Tibial nerve (tissue), 4 donors: ENCODE measurements around the gene HYCC1. TPM values are rescaled to one million over a fixed set of nuclear protein-coding genes. Genes with fewer than 3 reads are reported as not detected.

ENCODE experiments used
- DNase-seq, 2 donors: peaks; one replicate each; pipeline ENCODE4 v3.0.0-alpha.2; 2019; ENCODE audit warnings: low spot score in 2 of 2
- H3K27ac ChIP-seq, 4 donors: fragments of 200-600 bp; sonication (generic) in 3 of 4; one replicate each; pipeline ENCODE4 v1.5.1; 2017 to 2019; ENCODE audit warnings: mild to moderate bottlenecking in 1 of 4
- H3K27me3 ChIP-seq, 2 donors: fragments of 200-600 bp; sonication (generic) in 1 of 2; one replicate each; pipeline versions ENCODE4 v1.5.1 to v1.6.0; 2017 to 2019
- H3K36me3 ChIP-seq, 3 donors: fragments of 200-600 bp; sonication (generic); one replicate each; pipeline ENCODE4 v1.5.1; 2018 to 2019
- H3K4me1 ChIP-seq, 4 donors: fragments of 200-600 bp; sonication (generic) in 3 of 4; one replicate each; pipeline ENCODE4 v1.5.1; 2017 to 2019
- H3K4me3 ChIP-seq, 4 donors: fragments of 200-600 bp; sonication (generic) in 3 of 4; one replicate each; pipeline ENCODE4 v1.5.1; 2017 to 2019; ENCODE audit warnings: mild to moderate bottlenecking in 1 of 4, moderate library complexity in 1 of 4
- H3K9me3 ChIP-seq, 4 donors: fragments of 200-600 bp; sonication (generic) in 3 of 4; one replicate each; pipeline ENCODE4 v1.5.1; 2017 to 2019
- EP300 ChIP-seq, 2 donors: sonication (generic); formaldehyde crosslinking; IDR thresholded peaks; one replicate each; pipeline ENCODE4 v1.6.1; 2017; ENCODE audit warnings: antibody characterized with exemption in 2 of 2, mild to moderate bottlenecking in 1 of 2
- POLR2A ChIP-seq, 2 donors: fragments of 450-650 bp; IDR thresholded peaks; one replicate each; pipeline ENCODE4 v1.6.1; 2017; ENCODE audit warnings: antibody characterized with exemption in 2 of 2, mild to moderate bottlenecking in 2 of 2, moderate library complexity in 2 of 2
- WGBS, 2 donors: methylation state at CpG; one replicate each; pipeline ENCODE4 v1.1.5; 2018; 5-methylcytosine and 5-hydroxymethylcytosine counted together
- total RNA-seq, 4 donors: library from RNA; depleted of rRNA; stranded (reverse); fragments of >200 nt; gene quantifications; one replicate each; pipeline ENCODE4 v1.1.0, GENCODE V29; 2016
- TF ChIP-seq, protein P1 (sequence below), 5 experiments: fragments of 200-600 bp in 3 of 5; fragments of 450-650 bp in 2 of 5; sonication (generic) in 3 of 5; IDR thresholded peaks; one replicate each; pipeline ENCODE4 v1.5.1; 2016 to 2019; ENCODE audit warnings: antibody characterized with exemption in 5 of 5, mild to moderate bottlenecking in 3 of 5, moderate library complexity in 2 of 5

The HYCC1 gene
- 10 to 100 TPM; 15.9 to 61.5 (median 53.1) TPM for total RNA-seq

DNA sequence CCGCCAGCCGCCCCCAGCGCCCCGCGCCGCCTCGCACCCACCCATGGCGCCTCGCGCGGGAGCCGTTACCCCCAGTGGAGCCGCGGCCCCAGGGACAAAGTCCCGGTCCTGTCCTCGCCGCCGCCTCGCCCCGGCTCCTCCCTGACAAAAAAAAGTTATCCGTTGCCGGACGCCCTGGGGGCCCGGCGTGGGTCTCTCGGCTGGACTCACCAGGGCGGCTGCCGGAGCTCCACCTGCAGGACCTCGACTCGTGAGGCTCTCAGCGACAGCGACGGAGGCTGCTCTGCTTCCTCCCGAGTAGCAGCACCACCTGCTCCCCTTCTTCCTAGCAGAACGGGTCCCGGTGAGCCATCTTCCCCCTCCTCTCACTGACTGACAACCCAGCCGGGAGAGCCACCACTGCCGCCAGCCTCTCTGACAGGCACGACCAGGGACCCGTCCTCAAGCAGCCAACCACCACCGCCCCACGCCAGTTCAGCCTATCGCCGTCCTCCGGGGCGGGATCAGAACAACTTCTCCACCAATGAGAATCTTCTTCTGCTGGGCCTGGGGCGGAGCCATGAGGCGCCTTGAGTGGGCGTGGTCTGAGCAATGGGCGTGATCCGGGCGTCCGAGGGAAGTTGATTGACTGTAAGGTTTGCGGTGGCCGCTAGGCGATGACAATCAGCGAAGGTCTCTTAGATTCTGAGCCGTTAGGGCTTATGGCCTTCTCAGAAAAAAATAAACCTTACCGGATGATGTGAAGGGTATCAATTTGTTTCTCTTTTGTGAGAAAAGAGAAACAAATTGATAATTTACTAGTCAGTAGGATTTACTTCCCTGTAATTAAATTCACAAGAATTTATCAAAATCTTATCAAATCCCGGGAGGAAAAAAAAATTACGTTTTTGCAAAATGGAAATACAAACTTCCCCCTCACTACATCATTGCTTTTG is at the start of gene HYCC1:
HYCC1 (minus strand) TSS at position 416 of the 935 bp plus-strand sequence. CDS start 23,019 bp downstream, outside the sequence.
- 3% methylated on average over 44 to 50 of the region's 61 CpGs for WGBS, 2 donors
- H3K4me1 ChIP-seq: peaks cover 0 to 41% (median 4%) of the 10 kb centered on the region in 4 donors

DNA sequence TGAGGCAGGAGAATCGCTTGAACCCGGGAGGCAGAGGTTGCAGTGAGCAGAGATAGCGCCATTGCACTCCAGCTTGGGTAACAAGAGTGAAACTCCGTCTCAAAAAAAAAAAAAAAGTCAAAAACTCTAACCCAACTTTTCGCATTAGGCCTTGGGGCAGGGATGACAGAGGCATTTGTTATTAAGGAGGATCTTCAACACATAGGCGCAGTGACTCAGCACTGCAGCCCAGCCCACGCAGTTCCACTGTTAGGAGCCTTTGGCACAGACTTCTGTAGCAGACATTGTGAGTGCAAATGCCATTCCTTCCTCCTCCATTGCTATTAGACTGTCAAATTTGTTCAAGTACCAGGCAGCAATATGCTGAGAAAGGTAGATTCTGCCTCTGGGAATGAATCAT is 48.5 kb upstream of the HYCC1 start:
- no peaks in the 10 kb centered on the region for H3K9me3 ChIP-seq
- TF ChIP-seq EP300 (IDR thresholded peaks at IDR 0.05): peak in 1 of 2 donors; percentile 10
- TF ChIP-seq, protein P1, sequence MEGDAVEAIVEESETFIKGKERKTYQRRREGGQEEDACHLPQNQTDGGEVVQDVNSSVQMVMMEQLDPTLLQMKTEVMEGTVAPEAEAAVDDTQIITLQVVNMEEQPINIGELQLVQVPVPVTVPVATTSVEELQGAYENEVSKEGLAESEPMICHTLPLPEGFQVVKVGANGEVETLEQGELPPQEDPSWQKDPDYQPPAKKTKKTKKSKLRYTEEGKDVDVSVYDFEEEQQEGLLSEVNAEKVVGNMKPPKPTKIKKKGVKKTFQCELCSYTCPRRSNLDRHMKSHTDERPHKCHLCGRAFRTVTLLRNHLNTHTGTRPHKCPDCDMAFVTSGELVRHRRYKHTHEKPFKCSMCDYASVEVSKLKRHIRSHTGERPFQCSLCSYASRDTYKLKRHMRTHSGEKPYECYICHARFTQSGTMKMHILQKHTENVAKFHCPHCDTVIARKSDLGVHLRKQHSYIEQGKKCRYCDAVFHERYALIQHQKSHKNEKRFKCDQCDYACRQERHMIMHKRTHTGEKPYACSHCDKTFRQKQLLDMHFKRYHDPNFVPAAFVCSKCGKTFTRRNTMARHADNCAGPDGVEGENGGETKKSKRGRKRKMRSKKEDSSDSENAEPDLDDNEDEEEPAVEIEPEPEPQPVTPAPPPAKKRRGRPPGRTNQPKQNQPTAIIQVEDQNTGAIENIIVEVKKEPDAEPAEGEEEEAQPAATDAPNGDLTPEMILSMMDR (IDR thresholded peaks at IDR 0.05): no peak
- WGBS, 2 donors: 66 to 79% methylated on average over 7 of the region's 7 CpGs
- H3K27me3 ChIP-seq: no peaks in the 10 kb centered on the region
- H3K27ac ChIP-seq: peak overlapping the region in 1 of 4 donors; percentile 1
- peaks cover 0 to 13% (median under 1%) of the 10 kb centered on the region in 4 donors for H3K4me1 ChIP-seq
- no peak overlapping the region for H3K4me3 ChIP-seq
- no peak for DNase-seq
- H3K36me3 ChIP-seq: no peaks in the 10 kb centered on the region

More for the DNA sequence above, at the start of gene HYCC1:
- peak within 1 kb of the TSS; percentile 44 to 88 (median 84) for H3K27ac ChIP-seq
- TF ChIP-seq EP300 (IDR thresholded peaks at IDR 0.05) (peak; percentile 54 to 99), POLR2A (IDR thresholded peaks at IDR 0.05) (peak; percentile 97 to 100)
- TF ChIP-seq, protein P1 (IDR thresholded peaks at IDR 0.05): peak; percentile 50 to 83 (median 78)
- H3K36me3 ChIP-seq: no peaks in the 10 kb centered on the region
- H3K27me3 ChIP-seq: no peaks in the 10 kb centered on the region
- peak within 1 kb of the TSS; percentile 85 to 91 (median 88) for H3K4me3 ChIP-seq
- no peaks in the 10 kb centered on the region for H3K9me3 ChIP-seq
- DNase-seq: peak; percentile 99

DNA sequence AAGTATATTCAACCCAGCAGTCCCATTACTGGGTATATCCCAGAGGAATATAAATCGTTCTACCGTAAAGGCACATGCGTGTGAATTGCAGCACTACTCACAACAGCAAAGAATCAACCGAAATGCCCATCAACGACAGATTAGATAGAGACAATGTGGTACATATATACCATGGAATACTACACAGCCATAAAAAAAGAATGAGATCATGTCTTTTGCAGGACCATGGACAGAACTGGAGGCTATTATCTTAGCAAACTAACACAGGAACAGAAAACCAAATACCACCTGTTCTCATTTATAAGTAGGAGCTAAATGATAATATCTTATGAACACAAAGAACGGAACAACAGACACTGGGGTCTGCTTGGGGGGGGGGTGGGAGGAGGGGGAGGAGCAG is 47.4 kb upstream of the HYCC1 start:
- 78 to 92% methylated on average over 6 of the region's 6 CpGs for WGBS, 2 donors
- H3K4me1 ChIP-seq: peaks cover 0 to 4% (median 0%) of the 10 kb centered on the region in 4 donors
- H3K9me3 ChIP-seq: no peaks in the 10 kb centered on the region
- H3K27ac ChIP-seq: no peak overlapping the region
- no peak for DNase-seq
- no peaks in the 10 kb centered on the region for H3K27me3 ChIP-seq
- H3K36me3 ChIP-seq: no peaks in the 10 kb centered on the region
- no peak for TF ChIP-seq EP300 (IDR thresholded peaks at IDR 0.05)
- no peak for TF ChIP-seq POLR2A (IDR thresholded peaks at IDR 0.05)
- TF ChIP-seq, protein P1 (IDR thresholded peaks at IDR 0.05): no peak
- H3K4me3 ChIP-seq: no peak overlapping the region

DNA sequence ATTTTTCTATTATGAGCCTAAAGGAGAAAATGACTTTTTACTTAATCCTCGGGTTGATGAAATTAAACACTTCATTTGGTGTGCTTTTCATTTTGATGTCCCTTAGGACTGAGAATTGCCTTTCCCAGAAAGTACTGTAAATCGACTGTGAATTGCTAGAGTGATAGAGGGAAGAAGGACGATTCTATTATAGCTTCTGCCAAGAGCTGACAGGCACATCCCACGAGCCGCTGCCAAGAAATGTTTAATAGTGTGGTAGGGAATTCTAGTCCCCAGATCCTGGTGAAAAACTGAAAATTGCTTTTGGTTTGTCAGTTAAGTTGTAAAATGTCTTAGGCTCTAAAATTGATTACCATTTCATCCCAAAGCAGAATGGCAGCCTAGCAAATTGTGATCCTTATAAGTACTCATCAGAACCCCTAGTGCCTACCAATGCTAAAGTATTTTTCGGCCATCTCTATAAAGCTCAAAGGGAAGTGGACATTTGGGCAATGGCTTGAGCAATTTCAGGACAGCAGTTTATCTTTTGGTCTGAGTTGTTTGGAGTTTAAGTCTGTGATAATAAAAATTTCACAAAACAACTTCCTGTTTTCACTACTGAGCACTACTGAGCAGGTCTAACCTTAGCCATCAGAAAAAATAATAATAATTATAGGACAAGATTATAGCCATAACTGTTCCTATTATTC is 44.6 kb upstream of the HYCC1 start:
- Histone ChIP-seq H3K27ac (no peak overlapping the region), H3K9me3 (no peaks in the 10 kb centered on the region), H3K27me3 (no peaks in the 10 kb centered on the region), H3K36me3 (no peaks in the 10 kb centered on the region), H3K4me1 (peaks cover 0 to 4% (median 0%) of the 10 kb centered on the region in 4 donors), H3K4me3 (no peak overlapping the region)
- TF ChIP-seq EP300 (IDR thresholded peaks at IDR 0.05) (no peak), POLR2A (IDR thresholded peaks at IDR 0.05) (no peak)
- TF ChIP-seq, protein P1 (IDR thresholded peaks at IDR 0.05): no peak
- 28 to 42% methylated on average over 6 of the region's 6 CpGs for WGBS, 2 donors
- DNase-seq: no peak
